Fibroblast of skin of left biceps (primary cell): ENCODE measurements around the gene HDAC9.
"Not testable (repeated sequence)": the region's sequence is repeated elsewhere in the genome, so short reads cannot be mapped to it uniquely, and the experiment has no call there.

Source experiments
- DNase-seq, 2 experiments: peaks; one replicate each; pipeline ENCODE4 v3.0.0-alpha.2; 2013; ENCODE audit warnings: low read depth in 2 of 2

The HDAC9 gene

DNA sequence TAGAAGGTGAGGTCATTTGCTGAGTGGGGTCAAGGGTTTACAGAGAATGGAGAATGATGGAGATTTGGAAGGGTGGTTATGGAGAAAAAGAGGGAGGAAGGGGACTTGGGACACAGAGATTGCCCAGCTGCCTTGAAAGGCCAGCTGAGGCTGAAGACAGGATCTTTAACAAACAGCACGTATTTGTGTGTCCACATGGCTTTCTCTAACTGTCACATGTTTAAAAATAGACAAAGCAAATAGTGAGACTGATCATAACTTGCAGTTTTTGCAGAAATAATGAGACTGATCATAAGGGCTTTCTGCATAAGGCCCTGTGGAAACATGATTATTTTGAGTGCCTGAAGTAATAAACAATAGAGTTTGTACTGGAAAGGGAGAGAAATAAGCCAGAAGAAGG, 212.7 kb downstream of the HDAC9 start:
- no peak for DNase-seq

DNA sequence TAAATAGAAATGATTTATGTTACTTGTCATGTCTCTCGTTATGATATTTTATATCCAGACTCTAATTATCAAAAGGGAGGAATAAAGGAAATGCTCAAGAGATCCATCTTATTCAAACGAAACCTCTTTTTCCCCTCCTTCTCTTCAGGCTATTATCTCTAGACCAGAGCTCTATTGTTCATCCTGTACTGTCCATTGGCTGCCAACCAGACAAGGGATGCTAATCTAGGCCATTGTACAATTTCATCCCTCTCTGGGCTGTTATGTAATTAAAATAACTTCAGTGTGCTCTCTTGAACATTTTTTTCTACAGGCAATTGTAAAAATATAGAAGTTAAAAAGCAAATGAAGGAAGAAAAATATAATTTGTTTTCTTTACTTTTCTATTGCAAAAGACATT, 220.4 kb downstream of the HDAC9 start:
- no peak for DNase-seq

DNA sequence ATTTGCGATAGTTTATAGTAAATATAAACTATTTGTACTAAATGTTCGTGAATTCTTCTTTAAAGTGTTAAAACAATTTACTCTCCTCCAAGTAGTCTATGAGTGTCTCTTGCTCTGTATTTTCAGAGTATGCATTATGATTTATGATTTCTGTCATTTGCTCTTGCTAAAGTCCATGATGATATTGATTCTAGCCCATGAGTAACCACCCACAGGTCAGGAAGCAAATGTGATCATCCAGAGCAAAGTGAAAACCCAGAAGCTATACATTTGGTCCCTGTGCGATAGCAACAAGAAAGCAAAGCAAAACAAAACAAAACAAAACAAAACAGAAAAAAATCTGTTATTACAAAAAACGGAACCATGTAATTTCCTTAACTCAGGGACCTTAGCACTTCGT, 225.9 kb downstream of the HDAC9 start:
- no peak for DNase-seq

DNA sequence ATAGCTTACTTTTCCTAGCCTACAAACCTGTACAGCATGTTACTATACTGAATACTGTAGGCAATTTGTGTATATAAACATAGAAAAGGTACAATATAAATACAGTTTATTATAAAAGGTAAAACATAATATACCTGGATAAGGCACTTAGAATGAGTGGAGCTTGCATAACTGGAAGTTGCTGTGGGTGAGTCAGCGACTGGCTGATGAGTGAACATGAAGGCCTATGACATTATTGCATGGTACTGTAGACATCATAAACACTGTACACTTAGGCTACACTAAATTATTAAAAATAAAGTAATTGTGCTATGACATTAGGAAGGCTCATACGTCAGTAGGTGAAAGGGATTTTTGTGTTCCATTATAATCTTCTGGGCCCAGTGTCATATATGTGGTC, 228.8 kb downstream of the HDAC9 start:
- no peak for DNase-seq

DNA sequence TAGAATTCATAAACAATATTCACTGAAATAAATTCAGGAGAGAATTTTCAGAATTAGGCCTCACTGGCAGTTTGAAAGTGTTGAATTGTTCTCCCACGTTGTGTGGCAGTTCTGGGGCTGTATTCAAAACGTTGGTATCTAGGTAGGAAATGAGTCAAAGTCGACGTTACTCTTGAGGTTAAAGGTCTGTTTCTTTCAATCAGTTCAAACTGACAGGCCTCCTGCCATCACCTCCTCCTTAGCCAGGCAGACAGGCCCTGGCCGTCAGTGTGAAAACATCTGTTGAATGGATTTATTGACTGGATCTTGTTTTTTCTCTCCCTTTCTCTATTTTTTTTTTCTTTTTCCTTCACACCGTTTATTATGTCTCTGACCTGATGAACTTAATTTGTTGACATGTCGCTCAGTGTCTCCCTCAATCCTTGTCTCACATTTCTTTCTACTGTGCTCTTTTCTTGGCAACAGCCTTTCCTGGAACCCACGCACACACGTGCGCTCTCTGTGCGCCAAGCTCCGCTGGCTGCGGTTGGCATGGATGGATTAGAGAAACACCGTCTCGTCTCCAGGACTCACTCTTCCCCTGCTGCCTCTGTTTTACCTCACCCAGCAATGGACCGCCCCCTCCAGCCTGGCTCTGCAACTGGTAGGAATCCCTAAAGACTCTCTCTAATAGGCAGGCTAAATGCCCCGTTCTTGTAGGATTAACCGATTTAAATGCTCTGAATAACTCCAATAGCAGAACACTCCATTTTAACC, 231.7 kb downstream of the HDAC9 start:
- no peak for DNase-seq

DNA sequence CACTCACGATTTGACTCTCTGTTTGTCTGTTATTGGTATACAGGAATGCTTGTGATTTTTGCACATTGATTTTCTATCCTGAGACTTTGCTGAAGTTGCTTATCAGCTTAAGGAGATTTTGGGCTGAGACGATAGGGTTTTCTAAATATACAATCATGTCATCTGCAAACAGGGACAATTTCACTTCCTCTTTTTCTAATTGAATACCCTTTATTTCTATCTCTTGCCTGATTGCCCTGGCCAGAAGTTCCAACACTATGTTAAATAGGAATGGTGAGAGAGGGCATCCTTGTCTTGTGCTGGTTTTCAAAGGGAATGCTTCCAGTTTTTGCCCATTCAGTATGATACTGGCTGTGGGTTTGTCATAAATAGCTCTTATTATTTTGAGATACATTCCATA, 240.5 kb downstream of the HDAC9 start:
- not testable (repeated sequence) for DNase-seq

DNA sequence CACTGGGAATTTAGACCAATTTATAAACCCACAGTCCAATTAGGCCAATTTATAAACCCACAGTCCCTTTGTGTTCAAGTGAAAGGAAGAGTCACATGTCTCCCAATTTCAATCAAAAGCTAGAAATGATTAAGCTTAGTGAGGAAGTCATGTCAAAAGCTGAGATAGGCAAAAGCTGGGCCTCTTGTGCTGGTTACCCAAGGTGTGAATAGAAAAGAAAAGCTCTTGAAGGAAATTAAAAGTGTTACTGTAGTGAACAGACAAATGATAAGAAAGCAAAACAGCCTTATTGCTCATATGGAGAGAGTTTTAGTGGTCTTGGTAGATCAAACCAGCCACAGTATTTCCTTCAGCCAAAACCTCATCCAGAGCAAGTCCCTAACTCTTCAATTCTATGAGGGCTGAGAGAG, 245.0 kb downstream of the HDAC9 start:
- DNase-seq, result no peak

DNA sequence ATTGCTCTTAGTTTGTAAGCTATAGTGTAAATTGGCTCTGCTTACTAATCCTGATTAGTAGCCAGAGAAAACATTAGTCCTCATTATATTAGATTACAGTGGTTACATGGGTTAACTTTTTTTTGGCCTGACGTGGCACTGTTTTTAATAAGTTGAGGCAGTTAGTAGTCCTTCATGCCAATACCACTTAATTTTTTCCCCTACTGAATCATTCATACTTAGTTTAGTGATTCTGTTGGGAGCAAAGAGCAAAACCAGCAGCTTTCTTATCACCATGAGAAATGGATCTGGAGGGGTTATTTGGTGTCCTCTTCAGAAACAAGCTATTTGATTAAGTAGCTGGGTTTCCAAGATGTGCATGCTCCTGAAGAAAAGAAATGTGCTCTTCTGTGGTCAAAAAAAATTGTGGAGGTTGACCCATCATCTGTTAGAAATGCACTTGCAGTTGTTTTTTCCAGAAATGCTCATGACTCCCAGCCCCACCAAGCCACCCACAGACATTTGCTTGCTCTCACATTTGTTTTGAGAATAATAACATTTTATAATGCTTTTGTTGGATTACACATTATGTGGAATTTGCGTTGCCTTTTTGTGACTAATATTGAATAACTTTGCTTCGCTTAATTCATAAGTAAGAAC, 258.5 kb downstream of the HDAC9 start:
- peak; percentile 95 for DNase-seq

DNA sequence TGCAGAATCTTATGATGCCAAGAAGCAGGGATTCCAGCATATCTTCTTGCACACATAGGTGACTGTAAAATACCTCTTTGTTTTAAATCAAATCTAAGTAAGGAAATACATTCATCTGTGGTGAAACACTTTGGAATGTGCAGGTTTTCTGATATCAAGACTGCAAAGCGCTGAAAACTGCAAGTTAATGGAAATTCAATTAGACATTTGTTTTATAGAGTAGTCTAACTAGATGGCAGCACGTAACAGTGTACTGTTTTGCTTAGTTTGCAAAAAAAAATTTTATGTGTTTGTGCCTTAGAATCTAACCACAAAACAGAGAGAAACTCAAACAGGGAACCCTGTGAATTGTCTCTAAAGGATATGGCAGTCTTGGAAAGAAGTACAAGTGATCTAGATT, 259.2 kb downstream of the HDAC9 start:
- no peak for DNase-seq

DNA sequence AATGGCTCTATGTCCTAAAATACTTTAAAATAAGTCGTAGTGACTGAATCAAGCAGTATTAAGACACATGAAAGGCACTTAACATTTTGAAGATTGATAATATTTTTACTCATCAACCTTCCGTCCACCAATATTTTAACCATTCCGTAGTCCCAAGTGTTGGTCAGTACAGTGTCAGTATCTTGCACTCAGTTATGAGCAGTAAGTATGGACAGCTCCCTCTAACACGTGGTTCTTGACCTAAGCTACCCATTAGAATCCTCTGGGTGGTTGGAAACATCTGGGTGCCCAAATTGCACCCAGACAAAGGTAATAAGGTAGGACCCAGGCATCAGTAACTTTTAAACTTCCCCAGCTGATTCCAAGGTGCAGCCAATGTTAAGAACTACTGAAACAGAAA, 260.2 kb downstream of the HDAC9 start:
- no peak for DNase-seq

DNA sequence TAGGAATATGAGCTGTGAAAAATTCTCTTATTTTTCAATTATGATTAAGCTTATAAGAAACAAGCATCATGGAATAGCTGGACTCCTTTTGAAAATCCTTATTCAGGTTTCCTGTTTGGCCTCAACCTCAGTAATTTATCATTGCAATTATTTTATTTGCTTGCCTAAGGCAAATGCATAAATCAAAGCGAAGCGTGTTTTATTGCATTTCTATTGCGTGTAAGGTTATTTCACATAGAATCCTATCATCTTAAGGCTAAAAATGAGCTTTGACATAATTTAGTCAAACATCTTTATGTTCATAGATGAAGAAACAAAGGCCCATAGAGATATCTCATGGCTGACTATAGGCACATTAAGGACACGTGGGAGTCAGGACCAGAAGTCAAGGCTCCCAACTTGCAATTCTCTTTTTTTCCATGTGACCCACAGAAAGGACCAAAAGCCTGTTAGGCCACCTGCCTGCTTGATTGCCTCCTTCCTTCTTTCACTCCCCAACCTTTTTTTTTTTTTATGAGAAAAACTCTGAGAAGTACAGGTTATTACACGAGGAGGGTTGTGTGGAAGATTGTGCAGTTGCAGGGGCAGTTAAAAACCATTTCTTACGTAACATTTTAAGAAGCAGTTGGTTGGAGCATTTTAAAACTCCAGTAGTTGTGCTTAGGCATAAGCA, 261.0 kb downstream of the HDAC9 start:
- no peak for DNase-seq

DNA sequence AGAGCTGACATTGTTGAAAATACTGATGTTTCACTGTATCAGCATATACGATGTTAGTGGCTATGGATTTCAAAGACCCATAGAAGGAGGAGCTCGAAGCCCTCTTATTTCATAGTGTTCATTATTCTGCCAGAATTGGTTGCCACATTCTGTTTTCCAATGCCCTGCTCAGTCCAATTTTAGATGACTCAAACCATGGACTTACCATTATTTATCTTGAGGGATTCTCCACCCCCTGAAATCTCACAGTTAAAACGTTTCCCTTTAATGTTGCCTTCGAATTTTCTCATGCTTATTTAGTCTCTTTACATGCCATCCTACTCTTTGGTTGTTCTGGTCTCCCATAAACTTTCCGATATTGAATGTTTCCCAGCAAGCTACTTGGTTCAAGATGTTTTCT, 264.5 kb downstream of the HDAC9 start:
- no peak for DNase-seq

DNA sequence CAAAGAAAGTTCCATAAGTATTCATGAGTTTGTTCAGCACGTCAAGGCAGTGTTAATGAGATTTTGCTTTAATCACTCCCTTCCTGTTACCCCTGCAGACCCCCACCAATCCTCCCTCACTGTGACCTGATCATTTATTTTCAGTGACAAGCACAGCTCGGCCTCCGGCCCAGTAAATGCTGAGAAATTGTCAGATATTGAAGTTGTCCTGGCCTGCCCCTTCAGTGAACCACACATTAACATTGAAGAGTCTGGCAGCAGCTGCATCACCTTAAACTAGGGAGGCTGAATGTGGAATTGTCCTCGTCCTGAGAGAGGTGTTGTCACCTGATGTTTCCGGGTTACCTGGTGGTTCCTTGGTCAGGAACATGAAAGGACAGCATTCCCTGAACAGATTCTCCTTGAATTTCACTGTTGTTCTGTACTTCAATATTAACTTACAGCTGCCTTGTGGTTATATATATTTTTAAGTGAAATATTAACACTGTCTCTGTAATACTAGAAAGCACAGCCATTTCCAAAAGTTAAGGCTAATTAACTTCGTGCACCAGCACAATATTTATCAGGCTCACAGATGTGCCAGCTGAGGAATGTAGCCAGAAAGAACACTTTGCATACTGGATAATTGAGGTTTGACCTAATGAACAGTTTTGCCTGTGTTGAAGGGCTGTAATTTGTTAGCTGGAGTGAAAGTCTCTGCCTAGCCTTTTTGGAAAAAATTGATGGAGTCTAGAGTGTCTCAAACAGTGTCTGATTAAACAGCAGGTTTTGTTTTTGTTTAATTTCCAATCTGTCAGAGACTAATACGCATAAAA, 265.3 kb downstream of the HDAC9 start:
- no peak for DNase-seq

DNA sequence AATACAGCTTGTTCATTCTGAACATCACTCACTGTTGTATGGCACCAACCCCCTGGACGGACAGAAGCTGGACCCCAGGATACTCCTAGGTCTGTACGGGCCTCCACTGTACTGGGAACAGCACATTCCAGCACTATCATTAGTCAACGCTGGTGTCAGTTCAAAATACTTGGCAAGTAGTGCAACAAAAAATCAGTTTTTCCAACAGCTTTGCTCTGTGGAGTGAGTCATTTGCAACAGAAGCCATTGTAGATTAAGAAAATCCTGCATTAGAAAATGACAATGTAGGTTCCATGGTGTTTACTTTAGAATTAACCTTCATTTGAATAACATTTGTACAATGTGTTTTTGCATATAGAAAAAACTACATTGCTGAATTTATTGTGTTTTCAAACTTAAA, 266.6 kb downstream of the HDAC9 start:
- DNase-seq, result peak; percentile 71 to 74

DNA sequence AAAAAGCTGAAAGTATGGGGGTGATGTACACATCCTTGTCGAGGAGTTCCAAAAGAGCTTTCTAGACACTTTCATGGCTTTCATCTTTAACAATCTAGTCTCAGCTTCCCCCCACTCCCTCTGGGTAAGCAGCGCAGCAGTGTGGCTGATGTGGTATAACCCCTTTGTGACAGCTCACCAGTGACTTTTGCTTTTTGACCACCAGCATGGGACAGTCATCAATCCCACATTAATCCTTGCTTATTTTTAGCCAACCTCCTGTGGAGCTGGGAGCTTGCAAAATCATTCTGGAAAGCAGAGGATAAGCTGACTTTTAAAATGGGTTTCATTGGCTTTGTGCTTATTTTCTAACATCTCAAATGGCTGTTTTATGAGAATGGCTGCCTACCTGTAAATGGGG, 272.7 kb downstream of the HDAC9 start:
- no peak for DNase-seq

DNA sequence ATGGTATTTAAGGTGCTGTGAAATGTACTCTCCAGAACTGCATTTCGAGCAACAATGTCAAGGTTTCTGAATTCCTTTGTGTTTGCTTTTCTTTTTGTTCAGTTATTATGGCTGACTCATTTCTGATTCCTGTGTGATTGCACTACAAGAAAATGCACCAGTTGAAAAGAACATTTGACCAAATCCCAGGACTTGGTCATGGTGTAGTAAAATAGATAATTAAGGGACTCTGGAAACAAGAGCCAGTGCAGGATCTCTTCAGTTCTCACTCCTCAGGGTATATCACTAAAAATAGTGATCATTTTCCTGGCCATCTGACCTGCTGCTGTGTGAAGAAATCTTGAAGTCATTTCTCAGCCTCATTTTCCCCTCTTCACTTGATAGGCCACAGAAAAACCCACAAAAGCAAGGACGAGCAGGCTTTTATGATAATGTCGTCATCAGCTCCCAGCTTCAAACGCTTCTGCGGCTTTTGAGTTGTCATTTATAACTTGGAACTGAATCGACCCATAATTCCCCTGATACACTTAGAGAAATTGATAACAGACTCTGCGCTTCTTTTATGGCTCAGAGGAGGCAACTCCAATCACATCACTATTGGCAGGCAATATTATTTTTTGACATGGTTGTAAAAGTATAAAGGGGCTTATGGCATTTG, 274.7 kb downstream of the HDAC9 start:
- peak; percentile 60 to 72 for DNase-seq

DNA sequence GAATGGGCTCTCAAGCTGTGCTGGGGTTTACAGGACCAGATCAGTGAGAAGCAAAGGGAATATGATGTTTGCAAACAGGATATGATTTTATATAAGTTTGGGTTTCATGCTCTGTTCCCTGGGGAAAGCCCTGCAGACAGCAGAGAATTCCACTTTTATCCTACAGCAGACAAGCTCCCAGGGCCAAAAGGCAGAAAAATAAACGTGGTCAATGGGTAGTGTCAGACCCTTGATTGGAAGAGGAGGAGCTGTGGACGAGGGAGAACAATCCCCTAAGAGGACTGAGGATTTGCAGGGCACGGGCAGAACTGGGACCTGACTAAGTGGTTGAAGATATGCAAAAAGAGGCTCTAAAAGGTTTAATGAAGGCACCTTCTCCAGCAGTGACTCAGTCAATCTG, 275.3 kb downstream of the HDAC9 start:
- no peak for DNase-seq

DNA sequence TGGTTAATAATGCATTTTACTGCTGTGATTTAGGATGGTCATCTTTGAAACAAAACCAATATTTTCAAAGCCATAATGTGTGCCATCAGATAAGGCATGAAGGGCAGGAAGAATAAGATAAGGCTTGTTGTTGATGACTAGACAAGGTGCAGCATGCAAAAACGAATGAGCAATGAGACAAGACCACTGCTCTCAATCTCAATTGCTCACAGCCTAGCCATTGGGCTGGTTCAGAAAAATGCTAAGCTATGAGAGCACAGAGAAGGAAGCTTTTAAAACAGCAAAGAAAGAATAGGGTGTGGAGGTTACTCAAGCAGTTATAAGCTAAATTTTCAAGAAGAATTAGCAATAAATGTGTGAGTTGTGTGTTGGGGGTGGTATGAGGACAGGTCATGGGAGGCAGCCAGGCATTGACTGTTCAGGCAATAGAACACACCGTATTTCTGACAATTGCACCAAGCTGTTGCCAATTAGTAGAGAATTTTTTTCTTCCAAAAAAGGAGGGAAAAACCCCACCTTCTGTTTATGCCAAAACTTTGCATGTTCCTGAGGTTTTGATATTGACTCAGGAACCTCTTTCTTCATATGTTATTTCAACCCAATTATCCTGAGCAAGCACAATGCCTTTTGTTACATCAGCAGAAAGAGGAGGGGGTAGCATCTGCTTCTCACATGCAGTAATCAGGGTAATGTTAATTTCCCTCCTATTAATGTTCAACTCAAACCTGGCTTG, 276.5 kb downstream of the HDAC9 start:
- DNase-seq, result peak; percentile 56 to 61

DNA sequence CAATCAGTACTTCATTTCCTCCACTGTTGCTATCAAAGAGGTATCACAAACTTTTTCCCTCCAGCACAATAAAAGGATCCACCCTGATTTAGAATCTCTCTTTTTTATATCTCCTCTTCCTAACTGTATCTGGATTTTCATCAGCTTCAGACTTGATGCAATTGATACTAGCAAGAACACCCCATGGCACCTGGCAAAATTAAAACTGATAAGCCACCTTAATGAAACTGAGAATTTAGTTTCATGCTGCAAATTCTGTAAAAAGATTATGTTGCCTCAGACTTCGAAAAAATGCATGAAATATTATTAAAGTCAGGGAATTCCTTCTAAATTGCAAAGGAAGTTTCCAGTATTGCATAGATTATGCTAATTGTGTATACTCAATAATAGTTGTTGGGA, 277.0 kb downstream of the HDAC9 start:
- no peak for DNase-seq

DNA sequence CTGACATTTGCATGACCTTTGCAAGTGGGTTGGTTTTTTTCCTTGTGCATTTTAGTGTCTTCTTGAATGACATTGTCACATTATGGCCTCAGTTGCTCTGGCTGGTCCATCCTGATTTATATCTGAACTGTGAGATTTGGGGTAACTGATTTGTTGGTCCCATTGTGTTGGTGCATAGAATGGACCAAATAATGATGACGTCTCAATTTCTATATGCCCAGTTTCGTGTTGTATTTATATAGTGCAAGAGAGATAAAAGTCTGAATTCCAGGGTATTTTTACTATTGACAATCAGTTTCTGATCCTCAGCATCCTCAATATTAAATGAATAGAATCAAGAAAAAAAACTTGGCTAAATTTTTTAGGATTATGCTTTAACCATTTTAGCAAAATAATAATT, 281.8 kb downstream of the HDAC9 start:
- DNase-seq, result no peak

DNA sequence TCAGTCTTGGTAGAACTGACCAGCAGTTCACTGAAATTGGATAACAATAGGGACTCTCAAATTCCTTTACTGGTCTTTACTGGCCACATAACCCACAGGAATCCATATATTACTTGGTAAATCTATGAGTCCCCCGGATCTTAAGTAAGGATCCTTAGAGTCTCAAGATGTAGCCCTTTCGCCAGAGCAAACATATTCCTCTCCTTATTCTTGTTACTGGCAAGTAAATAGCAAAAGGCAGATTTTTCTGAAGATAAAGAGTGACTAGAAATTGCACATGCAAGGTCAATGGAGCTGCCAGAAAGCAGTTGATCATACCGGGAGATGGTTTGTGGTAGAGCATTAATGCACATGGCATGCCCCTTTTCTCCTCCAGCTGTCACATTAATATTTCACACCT, 283.0 kb downstream of the HDAC9 start:
- peak; percentile 85 to 88 for DNase-seq
